Epithelial cell of alveolus of lung (primary cell): Measurements from ENCODE around the gene STRN. TPM values are rescaled to one million over a fixed set of nuclear protein-coding genes. Genes with fewer than 3 reads are reported as not detected.

Experiments used
- total RNA-seq: library from RNA; depleted of rRNA; stranded (reverse); fragments of >200 nt; gene quantifications from 2 replicates; pipeline ENCODE4 v1.2.1, GENCODE V29; 2015

The STRN gene
- 8.1 and 11.3 TPM in 2 replicates for total RNA-seq

GRCh38 chr2:36966370-36967235, at the start of gene STRN:
Gene STRN (minus strand): TSS chr2:36966536. CDS start chr2:36966463, 73 bp downstream.

Other genes starting within 250 kb of the STRN start
- 8.0 and 9.6 TPM in 2 replicates for gene HEATR5B, start 117.8 kb upstream of the STRN start, total RNA-seq
- gene GPATCH11, start 118.0 kb upstream of the STRN start, total RNA-seq: 6.9 and 14.9 TPM in 2 replicates
- 18.0 and 21.4 TPM in 2 replicates for gene EIF2AK2, start 190.4 kb upstream of the STRN start, total RNA-seq
- not detected in 2 replicates for gene SULT6B1, start 222.1 kb upstream of the STRN start, total RNA-seq
- gene CEBPZOS, start 230.0 kb upstream of the STRN start, total RNA-seq: 15.4 and 33.1 TPM in 2 replicates